HepG2 (cell line): ENCODE data around the gene MYOF. TPM values are rescaled to one million over a fixed set of nuclear protein-coding genes. Genes with fewer than 3 reads are reported as not detected.

Experiments
- EED ChIP-seq: sonication (generic); formaldehyde crosslinking; IDR thresholded peaks from 2 replicates; pipeline ENCODE4 v1.5.0; 2020; ENCODE audit warnings: mild to moderate bottlenecking, missing genetic modification reagents
- HOXA3 ChIP-seq: sonication (generic); formaldehyde crosslinking; IDR thresholded peaks from 2 replicates; pipeline ENCODE4 v1.5.0; 2020; ENCODE audit warnings: missing genetic modification reagents
- MEIS1 ChIP-seq: sonication (generic); formaldehyde crosslinking; IDR thresholded peaks from 2 replicates; pipeline ENCODE4 v1.9.0; 2021; ENCODE audit warnings: mild to moderate bottlenecking, missing genetic modification reagents, moderate library complexity, borderline replicate concordance
- NFYC ChIP-seq: IDR thresholded peaks from 2 replicates; pipeline ENCODE4 v1.6.1; 2016; ENCODE audit warnings: missing genetic modification reagents, missing compliant biosample characterization
- RBM22 ChIP-seq: fragments of 200-400 bp; formaldehyde crosslinking; optimal IDR thresholded peaks from 2 replicates; pipeline ENCODE3; 2017; ENCODE audit warnings: mild to moderate bottlenecking, low read length, moderate library complexity
- ZFP62 ChIP-seq: sonication (generic); formaldehyde crosslinking; IDR thresholded peaks from 2 replicates; pipeline ENCODE4 v1.4.0; 2020; ENCODE audit warnings: missing genetic modification reagents
- ZFY ChIP-seq: sonication (generic); formaldehyde crosslinking; IDR thresholded peaks from 2 replicates; pipeline ENCODE4 v1.4.0; 2020; ENCODE audit warnings: missing genetic modification reagents
- ZNF44 ChIP-seq: sonication (generic); formaldehyde crosslinking; IDR thresholded peaks from 2 replicates; pipeline ENCODE4 v1.5.1; 2020; ENCODE audit warnings: mild to moderate bottlenecking, missing genetic modification reagents
- polyA plus RNA-seq, 8 experiments: library from polyadenylated mRNA; depleted of rRNA in 3 of 8; stranded (reverse) in 7 of 8; unstranded in 1 of 8; fragments of >200 nt; fragmentation: Illumina TruSeq in 4 of 8; extraction: Trizol in 4 of 8; gene quantifications; 2 replicates each; pipeline versions ENCODE4 v1.2.1 to v1.2.3, GENCODE V29; 2011 to 2016; ENCODE audit warnings: low read depth in 4 of 8, missing spikeins in 1 of 8, mixed read lengths in 1 of 8; ENCODE audit not compliant: insufficient read depth in 1 of 8
- total RNA-seq, 5 experiments: library from RNA; depleted of rRNA; stranded (reverse); fragments of >200 nt; fragmentation: Illumina TruSeq; extraction: Trizol; gene quantifications; 2 replicates each; pipeline ENCODE4 v1.2.3, GENCODE V29; 2016; ENCODE audit warnings: low read depth in 1 of 5
- TF ChIP-seq, protein P1 (sequence below): sonication (generic); formaldehyde crosslinking; IDR thresholded peaks from 2 replicates; pipeline ENCODE4 v1.5.1; 2020; ENCODE audit warnings: missing genetic modification reagents, mild to moderate bottlenecking, borderline replicate concordance
- TF ChIP-seq, protein P2 (sequence below): sonication (generic); formaldehyde crosslinking; IDR thresholded peaks from 2 replicates; pipeline ENCODE4 v1.4.0; 2020; ENCODE audit warnings: missing genetic modification reagents, borderline replicate concordance
- TF ChIP-seq, protein P3 (sequence below): sonication (generic); IDR thresholded peaks from 2 replicates; pipeline ENCODE4 v1.6.1; 2016; ENCODE audit warnings: low read depth, borderline replicate concordance
- TF ChIP-seq, protein P4 (sequence below): IDR thresholded peaks from 2 replicates; pipeline ENCODE4 v1.6.1; 2018; ENCODE audit warnings: missing genetic modification reagents, mild to moderate bottlenecking, missing compliant biosample characterization
- TF ChIP-seq, protein P5 (sequence below), 2 experiments: fragments of 450-650 bp in 1 of 2; sonication (generic) in 1 of 2; formaldehyde crosslinking in 1 of 2; IDR thresholded peaks; 2 replicates each; pipeline versions ENCODE4 v1.6.1 to v1.8.0; 2016 to 2022; ENCODE audit warnings: antibody characterized with exemption in 1 of 2, mild to moderate bottlenecking in 1 of 2, missing genetic modification reagents in 1 of 2

MYOF gene
- total and polyA plus RNA-seq, 2 of the 13 experiments (the other 11 are each of a cell fraction or from before 2014, with no cell fraction given): 0.18 to 0.42 TPM

DNA sequence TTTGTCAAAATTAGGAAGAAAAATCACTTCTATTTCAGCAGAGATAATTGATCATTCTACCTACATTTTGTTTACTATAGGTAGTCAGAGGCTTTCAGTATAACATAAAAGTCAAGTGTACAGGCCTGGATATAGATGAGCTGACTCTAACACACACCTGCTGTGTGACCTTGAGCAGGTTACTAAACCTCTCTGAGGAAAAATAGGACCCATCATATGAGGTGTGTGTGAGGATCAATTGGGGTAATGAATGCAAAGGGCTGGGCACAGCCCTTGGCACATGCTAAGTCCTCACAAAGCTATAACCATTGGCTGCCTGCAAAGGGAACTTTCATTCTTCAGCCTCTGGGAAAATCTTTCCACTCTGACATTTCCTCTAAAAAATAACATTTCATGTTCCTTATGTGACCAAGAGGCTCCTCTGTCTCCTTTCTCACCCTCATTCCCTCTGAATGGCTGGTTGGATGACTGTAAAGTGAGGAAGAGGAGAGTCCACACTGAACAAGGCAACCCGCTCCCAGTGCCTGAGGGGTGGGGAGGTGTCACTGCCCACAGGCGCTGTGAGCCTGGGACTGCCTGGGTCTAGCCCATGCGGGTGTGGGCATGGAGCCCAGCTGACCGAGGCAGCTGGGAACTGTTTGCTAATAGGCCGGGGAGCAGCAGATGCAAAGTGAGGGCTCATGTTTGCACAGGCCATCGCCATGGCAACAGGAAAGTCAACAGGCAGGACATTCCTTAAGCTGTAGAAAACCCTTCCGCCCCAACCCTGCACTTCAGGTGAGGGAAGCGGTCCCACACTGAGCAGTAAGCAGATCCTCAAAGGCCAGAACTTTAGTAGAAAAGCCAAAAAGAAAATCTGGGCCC is 36.8 kb downstream of the MYOF start (continued):
- TF ChIP-seq, protein P1, sequence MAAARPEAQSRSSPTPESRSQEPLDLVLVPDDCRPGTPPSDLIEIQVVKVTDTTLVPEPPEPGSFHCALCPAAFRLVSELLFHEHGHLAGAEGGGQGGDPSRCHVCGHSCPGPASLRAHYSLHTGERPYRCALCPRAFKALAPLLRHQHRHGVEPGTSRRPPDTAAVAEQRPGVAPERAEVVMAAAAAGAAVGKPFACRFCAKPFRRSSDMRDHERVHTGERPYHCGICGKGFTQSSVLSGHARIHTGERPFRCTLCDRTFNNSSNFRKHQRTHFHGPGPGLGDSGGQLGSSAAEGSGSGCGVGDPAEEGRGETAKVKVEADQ (CRISPR knock-in tag): no peak
- TF ChIP-seq ZNF44 (CRISPR knock-in tag): 0 out of 2 replicates have a peak, but pooled peaks have one; percentile 18
- TF ChIP-seq, protein P2, sequence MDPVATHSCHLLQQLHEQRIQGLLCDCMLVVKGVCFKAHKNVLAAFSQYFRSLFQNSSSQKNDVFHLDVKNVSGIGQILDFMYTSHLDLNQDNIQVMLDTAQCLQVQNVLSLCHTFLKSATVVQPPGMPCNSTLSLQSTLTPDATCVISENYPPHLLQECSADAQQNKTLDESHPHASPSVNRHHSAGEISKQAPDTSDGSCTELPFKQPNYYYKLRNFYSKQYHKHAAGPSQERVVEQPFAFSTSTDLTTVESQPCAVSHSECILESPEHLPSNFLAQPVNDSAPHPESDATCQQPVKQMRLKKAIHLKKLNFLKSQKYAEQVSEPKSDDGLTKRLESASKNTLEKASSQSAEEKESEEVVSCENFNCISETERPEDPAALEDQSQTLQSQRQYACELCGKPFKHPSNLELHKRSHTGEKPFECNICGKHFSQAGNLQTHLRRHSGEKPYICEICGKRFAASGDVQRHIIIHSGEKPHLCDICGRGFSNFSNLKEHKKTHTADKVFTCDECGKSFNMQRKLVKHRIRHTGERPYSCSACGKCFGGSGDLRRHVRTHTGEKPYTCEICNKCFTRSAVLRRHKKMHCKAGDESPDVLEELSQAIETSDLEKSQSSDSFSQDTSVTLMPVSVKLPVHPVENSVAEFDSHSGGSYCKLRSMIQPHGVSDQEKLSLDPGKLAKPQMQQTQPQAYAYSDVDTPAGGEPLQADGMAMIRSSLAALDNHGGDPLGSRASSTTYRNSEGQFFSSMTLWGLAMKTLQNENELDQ: no peak
- TF ChIP-seq, protein P3, sequence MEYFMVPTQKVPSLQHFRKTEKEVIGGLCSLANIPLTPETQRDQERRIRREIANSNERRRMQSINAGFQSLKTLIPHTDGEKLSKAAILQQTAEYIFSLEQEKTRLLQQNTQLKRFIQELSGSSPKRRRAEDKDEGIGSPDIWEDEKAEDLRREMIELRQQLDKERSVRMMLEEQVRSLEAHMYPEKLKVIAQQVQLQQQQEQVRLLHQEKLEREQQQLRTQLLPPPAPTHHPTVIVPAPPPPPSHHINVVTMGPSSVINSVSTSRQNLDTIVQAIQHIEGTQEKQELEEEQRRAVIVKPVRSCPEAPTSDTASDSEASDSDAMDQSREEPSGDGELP: peak; percentile 99
- 0 out of 2 replicates have a peak, but pooled peaks have one; percentile 49 for TF ChIP-seq EED
- TF ChIP-seq NFYC (CRISPR knock-in tag): peak; percentile 50
- no peak for TF ChIP-seq ZFP62 (CRISPR knock-in tag)
- peak; percentile 39; the same call in 1 of the 2 replicates for TF ChIP-seq ZFY (CRISPR knock-in tag)
- peak; percentile 98 for TF ChIP-seq RBM22
- peak; percentile 31; the same call in 1 of the 2 replicates for TF ChIP-seq HOXA3
- TF ChIP-seq MEIS1 (CRISPR knock-in tag): no peak
- TF ChIP-seq, protein P4, sequence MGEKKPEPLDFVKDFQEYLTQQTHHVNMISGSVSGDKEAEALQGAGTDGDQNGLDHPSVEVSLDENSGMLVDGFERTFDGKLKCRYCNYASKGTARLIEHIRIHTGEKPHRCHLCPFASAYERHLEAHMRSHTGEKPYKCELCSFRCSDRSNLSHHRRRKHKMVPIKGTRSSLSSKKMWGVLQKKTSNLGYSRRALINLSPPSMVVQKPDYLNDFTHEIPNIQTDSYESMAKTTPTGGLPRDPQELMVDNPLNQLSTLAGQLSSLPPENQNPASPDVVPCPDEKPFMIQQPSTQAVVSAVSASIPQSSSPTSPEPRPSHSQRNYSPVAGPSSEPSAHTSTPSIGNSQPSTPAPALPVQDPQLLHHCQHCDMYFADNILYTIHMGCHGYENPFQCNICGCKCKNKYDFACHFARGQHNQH (CRISPR knock-in tag): peak; percentile 77; the same call in 1 of the 2 replicates
- TF ChIP-seq, protein P5, sequence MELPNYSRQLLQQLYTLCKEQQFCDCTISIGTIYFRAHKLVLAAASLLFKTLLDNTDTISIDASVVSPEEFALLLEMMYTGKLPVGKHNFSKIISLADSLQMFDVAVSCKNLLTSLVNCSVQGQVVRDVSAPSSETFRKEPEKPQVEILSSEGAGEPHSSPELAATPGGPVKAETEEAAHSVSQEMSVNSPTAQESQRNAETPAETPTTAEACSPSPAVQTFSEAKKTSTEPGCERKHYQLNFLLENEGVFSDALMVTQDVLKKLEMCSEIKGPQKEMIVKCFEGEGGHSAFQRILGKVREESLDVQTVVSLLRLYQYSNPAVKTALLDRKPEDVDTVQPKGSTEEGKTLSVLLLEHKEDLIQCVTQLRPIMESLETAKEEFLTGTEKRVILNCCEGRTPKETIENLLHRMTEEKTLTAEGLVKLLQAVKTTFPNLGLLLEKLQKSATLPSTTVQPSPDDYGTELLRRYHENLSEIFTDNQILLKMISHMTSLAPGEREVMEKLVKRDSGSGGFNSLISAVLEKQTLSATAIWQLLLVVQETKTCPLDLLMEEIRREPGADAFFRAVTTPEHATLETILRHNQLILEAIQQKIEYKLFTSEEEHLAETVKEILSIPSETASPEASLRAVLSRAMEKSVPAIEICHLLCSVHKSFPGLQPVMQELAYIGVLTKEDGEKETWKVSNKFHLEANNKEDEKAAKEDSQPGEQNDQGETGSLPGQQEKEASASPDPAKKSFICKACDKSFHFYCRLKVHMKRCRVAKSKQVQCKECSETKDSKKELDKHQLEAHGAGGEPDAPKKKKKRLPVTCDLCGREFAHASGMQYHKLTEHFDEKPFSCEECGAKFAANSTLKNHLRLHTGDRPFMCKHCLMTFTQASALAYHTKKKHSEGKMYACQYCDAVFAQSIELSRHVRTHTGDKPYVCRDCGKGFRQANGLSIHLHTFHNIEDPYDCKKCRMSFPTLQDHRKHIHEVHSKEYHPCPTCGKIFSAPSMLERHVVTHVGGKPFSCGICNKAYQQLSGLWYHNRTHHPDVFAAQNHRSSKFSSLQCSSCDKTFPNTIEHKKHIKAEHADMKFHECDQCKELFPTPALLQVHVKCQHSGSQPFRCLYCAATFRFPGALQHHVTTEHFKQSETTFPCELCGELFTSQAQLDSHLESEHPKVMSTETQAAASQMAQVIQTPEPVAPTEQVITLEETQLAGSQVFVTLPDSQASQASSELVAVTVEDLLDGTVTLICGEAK (IDR thresholded peaks at IDR 0.05): no peak
- TF ChIP-seq, protein P5 (CRISPR knock-in tag; IDR thresholded peaks at IDR 0.05): 0 out of 2 replicates have a peak, but pooled peaks have one; percentile 49
